GM19324 (cell line): ENCODE measurements around the gene SLC25A10.
"Not testable (repeated sequence)": the region's sequence is repeated elsewhere in the genome, so short reads cannot be mapped to it uniquely, and the experiment has no call there.

Source experiments
- ATAC-seq: cut with Tn5 transposase; IDR thresholded peaks from one replicate; pipeline ENCODE4 v1.9.1; 2021; ENCODE audit warnings: mild to moderate bottlenecking, moderate library complexity; ENCODE audit not compliant: unreplicated experiment, low FRiP score

The SLC25A10 gene

DNA sequence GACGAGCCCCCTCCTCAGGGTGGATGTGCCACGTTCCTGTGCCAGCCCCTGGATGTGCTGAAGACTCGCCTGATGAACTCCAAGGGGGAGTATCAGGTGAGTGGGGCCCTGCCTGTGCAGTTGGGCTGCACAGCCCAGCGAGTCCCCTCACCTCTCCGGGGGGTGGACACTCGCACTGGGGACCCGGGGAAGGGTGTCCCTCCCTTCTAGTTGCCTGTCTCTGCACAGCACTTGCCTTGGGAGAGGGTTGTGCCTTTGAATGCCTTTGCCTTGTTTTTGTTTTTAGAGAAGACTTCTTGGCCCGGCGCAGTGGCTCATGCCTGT, 5.6 kb downstream of the SLC25A10 start:
- ATAC-seq = no peak

GRCh38 chr17:81719410-81720266, 7.6 kb downstream of the SLC25A10 start:
- no peak for ATAC-seq

- no peak for ATAC-seq
These were observed 8.4 kb downstream of the SLC25A10 start for GRCh38 chr17:81720267-81721071.

- ATAC-seq = no peak
These were observed 10.4 kb downstream of the SLC25A10 start for GRCh38 chr17:81722184-81723120.

GRCh38 chr17:81723651-81724209, 11.6 kb downstream of the SLC25A10 start:
- no peak for ATAC-seq

- no peak for ATAC-seq
These were observed 13.4 kb downstream of the SLC25A10 start for GRCh38 chr17:81725439-81725838.

GRCh38 chr17:81726004-81726403, 13.9 kb downstream of the SLC25A10 start:
- ATAC-seq = no peak

GRCh38 chr17:81727324-81728031, 15.4 kb downstream of the SLC25A10 start:
- no peak for ATAC-seq

GRCh38 chr17:81733507-81734404, 21.7 kb downstream of the SLC25A10 start:
- ATAC-seq = no peak

GRCh38 chr17:81734405-81735263, 22.6 kb downstream of the SLC25A10 start:
- no peak for ATAC-seq

DNA sequence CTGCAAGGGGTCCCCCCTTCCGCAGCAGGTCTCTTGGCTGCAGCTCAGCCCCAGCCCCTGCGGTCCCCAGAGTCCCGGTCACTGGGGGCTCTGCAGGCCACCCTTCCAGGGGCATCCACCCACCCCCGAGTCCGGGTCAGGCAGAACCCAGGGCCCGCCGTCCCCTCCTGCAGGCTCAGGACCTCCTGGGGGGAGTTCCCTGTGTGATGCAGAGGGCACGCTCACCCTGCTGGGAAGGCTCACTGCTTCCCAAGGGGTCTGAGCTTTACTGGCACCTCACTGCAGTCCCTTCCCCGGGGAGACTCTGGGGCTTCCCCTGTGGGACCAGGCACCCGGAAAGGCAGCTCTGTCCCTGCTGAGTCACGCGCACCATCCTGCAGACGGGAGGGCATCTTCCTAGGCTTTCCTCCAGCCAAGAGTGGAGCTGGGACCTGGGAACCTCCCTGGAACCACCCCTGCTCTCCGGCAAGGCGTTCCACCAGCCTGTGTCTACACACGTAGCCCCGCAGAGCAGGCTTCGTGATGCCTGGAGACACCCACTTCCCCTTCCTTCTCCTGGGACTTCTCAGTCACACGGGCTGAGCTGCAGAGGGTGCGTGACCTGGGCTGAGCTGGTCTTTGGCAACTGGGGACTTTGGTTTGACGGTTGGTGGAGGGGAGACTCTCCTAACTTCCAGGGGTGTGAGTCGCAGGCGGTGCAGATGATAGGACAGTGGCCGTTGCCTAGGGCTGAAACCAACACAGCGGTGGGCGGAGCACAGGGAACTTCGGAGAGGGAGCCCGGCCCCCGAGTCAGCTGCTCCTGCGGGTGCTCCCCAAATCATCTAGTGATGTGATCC, 23.4 kb downstream of the SLC25A10 start:
- no peak for ATAC-seq

DNA sequence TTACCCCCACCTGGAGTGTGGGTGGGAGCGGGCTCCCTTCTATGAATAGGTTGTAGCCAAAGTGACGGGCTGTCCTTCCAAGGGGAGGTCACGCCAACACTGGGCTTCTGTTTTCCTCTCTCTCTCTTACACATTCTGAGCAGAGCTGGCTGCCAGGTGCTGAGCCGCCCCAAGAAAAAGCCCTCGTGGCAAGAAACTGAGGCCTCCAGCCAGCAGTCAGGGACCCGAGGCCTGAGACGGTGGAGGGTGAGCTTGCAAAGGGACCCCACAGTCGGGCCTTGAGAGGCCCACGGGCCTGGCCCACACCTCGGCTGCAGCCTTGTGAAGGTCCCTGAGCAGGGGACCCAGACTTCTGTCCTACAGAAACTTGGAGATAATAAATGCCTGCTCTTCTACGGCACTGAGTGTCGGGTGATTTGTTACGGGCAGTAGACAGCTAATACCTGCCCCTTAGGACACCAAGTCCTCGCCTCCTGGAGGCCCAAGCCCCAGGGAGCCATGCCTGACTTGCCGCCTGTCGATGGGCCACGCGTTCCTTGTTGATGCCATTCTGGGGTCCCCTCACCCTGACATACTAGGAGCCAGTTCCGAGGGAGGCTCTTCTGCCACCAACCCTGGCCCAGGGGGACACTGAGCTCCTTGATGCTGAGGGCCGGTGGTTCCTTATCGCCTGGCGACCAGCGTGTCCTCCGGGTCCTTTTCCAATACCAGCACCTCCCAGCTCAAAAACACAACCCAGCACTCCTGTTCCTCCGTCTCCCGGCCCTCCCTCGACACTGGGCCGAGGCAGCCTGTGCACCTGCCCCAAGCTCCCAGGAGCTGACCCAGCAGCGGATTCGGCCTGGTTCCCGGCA, 26.1 kb downstream of the SLC25A10 start:
- ATAC-seq = no peak

- ATAC-seq = no peak
These were observed 26.8 kb downstream of the SLC25A10 start for GRCh38 chr17:81738801-81739393.

DNA sequence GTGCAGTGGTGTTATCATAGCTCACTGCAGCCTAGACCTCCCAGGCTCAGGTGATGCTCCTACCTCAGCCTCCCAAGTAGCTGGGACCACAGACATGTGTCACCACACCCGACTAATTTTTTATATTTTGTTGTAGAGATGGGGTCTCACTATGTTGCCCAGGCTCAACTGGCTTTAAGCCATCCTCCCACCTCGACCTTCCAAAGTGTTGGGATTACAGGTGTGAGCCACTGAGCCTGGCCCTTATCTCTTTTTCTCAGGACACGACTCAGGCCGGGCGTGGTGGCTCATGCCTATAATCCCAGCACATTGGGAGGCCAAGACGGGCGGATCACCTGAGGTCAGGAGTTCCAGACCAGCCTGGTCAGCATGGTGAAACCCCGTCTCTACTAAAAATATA, 27.5 kb downstream of the SLC25A10 start:
- ATAC-seq = not testable (repeated sequence)

DNA sequence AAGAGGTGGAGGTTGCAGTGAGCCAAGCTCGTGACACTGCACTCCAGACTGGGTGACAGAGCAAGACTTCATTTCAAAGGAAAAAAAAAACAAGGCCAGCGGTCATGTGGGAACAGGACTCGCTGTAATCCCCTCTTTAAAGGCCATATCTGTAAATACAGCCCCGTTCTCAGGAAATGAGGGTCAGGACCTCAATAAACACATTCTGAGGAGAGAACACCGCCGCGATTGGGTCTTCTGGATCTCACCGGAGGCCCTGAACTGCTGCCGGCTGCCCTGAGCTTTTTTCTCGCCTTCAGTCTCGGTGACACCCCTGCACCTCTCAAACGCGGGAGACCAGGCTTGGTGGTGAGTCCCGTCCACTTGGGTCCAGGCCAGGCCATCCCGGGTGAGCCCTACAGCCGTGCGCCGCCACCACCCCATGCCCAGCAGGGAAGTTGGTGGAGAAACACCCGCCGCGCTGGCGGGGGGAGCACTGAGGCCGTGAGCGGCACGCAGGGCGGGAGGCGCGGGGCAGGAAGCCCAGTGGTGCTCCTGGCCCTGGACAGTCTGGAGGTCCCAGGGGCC, 28.4 kb downstream of the SLC25A10 start:
- no peak for ATAC-seq
